Liver (tissue), 3 donors: ENCODE measurements around the gene SALL1.

ENCODE experiments used
- FOXA1 ChIP-seq: IDR thresholded peaks from 2 replicates; pipeline ENCODE4 v1.6.1; 2016; ENCODE audit warnings: antibody characterized with exemption
- GABPA ChIP-seq, 2 donors: IDR thresholded peaks in 1 of 2; conservative IDR thresholded peaks in 1 of 2; 2 replicates each; pipeline ENCODE4 v1.6.1; 2016; ENCODE audit warnings: antibody characterized with exemption in 2 of 2, mild to moderate bottlenecking in 1 of 2, moderate library complexity in 1 of 2
- JUND ChIP-seq, 2 donors: IDR thresholded peaks; 2 replicates each; pipeline ENCODE4 v1.6.1; 2016; ENCODE audit warnings: antibody characterized with exemption in 2 of 2
- MAX ChIP-seq: IDR thresholded peaks from 2 replicates; pipeline ENCODE4 v1.6.1; 2016; ENCODE audit warnings: antibody characterized with exemption
- RAD21 ChIP-seq, 2 donors: IDR thresholded peaks; 2 replicates each; pipeline ENCODE4 v1.6.1; 2016; ENCODE audit warnings: antibody characterized with exemption in 2 of 2, mild to moderate bottlenecking in 2 of 2
- SP1 ChIP-seq: IDR thresholded peaks from 2 replicates; pipeline ENCODE4 v1.6.1; 2018; ENCODE audit warnings: antibody characterized with exemption, mild to moderate bottlenecking
- TAF1 ChIP-seq: conservative IDR thresholded peaks from 2 replicates; pipeline ENCODE4 v1.6.1; 2016; ENCODE audit warnings: antibody characterized with exemption, mild to moderate bottlenecking
- YY1 ChIP-seq: IDR thresholded peaks from 2 replicates; pipeline ENCODE4 v1.6.1; 2016; ENCODE audit warnings: antibody characterized with exemption, mild to moderate bottlenecking
- ZBTB33 ChIP-seq: IDR thresholded peaks from 2 replicates; pipeline ENCODE4 v1.6.1; 2016; ENCODE audit warnings: antibody characterized with exemption
- TF ChIP-seq, protein P1 (sequence below): fragments of 150-350 bp; IDR thresholded peaks from 2 replicates; pipeline ENCODE4 v1.5.1; 2017; ENCODE audit warnings: improper control_type of control experiment, low read depth, low read length; ENCODE audit not compliant: missing input control
- TF ChIP-seq, protein P2 (sequence below): IDR thresholded peaks from 2 replicates; pipeline ENCODE4 v1.6.1; 2016; ENCODE audit warnings: antibody characterized with exemption
- TF ChIP-seq, protein P3 (sequence below): IDR thresholded peaks from 2 replicates; pipeline ENCODE4 v1.6.1; 2016; ENCODE audit warnings: antibody characterized with exemption, mild to moderate bottlenecking
- donor health status: healthy.
- donor health status: healthy.

- TF ChIP-seq, protein P1, sequence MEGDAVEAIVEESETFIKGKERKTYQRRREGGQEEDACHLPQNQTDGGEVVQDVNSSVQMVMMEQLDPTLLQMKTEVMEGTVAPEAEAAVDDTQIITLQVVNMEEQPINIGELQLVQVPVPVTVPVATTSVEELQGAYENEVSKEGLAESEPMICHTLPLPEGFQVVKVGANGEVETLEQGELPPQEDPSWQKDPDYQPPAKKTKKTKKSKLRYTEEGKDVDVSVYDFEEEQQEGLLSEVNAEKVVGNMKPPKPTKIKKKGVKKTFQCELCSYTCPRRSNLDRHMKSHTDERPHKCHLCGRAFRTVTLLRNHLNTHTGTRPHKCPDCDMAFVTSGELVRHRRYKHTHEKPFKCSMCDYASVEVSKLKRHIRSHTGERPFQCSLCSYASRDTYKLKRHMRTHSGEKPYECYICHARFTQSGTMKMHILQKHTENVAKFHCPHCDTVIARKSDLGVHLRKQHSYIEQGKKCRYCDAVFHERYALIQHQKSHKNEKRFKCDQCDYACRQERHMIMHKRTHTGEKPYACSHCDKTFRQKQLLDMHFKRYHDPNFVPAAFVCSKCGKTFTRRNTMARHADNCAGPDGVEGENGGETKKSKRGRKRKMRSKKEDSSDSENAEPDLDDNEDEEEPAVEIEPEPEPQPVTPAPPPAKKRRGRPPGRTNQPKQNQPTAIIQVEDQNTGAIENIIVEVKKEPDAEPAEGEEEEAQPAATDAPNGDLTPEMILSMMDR = no peak
- peak; percentile 45 to 51 for TF ChIP-seq RAD21 (IDR thresholded peaks at IDR 0.05)
- no peak for TF ChIP-seq TAF1
- peak; percentile 66 for TF ChIP-seq ZBTB33
- peak; percentile 61 for TF ChIP-seq MAX
- peak in 1 of 2 donors; percentile 24 for TF ChIP-seq GABPA (IDR thresholded peaks at IDR 0.05 in 1 of 2, conservative IDR thresholded peaks at IDR 0.05 in 1 of 2)
- TF ChIP-seq JUND (IDR thresholded peaks at IDR 0.05) = peak in 1 of 2 donors; percentile 69
- TF ChIP-seq, protein P2, sequence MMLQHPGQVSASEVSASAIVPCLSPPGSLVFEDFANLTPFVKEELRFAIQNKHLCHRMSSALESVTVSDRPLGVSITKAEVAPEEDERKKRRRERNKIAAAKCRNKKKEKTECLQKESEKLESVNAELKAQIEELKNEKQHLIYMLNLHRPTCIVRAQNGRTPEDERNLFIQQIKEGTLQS = peak; percentile 20
- TF ChIP-seq SP1 = peak; percentile 85
- peak; percentile 95 for TF ChIP-seq YY1
- peak; percentile 30 for TF ChIP-seq FOXA1
- TF ChIP-seq, protein P3, sequence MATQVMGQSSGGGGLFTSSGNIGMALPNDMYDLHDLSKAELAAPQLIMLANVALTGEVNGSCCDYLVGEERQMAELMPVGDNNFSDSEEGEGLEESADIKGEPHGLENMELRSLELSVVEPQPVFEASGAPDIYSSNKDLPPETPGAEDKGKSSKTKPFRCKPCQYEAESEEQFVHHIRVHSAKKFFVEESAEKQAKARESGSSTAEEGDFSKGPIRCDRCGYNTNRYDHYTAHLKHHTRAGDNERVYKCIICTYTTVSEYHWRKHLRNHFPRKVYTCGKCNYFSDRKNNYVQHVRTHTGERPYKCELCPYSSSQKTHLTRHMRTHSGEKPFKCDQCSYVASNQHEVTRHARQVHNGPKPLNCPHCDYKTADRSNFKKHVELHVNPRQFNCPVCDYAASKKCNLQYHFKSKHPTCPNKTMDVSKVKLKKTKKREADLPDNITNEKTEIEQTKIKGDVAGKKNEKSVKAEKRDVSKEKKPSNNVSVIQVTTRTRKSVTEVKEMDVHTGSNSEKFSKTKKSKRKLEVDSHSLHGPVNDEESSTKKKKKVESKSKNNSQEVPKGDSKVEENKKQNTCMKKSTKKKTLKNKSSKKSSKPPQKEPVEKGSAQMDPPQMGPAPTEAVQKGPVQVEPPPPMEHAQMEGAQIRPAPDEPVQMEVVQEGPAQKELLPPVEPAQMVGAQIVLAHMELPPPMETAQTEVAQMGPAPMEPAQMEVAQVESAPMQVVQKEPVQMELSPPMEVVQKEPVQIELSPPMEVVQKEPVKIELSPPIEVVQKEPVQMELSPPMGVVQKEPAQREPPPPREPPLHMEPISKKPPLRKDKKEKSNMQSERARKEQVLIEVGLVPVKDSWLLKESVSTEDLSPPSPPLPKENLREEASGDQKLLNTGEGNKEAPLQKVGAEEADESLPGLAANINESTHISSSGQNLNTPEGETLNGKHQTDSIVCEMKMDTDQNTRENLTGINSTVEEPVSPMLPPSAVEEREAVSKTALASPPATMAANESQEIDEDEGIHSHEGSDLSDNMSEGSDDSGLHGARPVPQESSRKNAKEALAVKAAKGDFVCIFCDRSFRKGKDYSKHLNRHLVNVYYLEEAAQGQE = peak; percentile 61
Measured at GRCh38 chr16:51107742-51108141, 43.3 kb downstream of the SALL1 start.
